BE2C (cell line): ENCODE results near the gene GABARAP.
A peak's percentile ranks its signal among the peaks of the same experiment; 100 is the strongest.

Source experiments
- DNase-seq: peaks from one replicate; pipeline ENCODE4 v3.0.0-alpha.2; 2020
- H3K27me3 ChIP-seq: fragments of 250-450 bp; sonication (Bioruptor Pico); 2 replicates; pipeline ENCODE4 v1.5.1; 2020; ENCODE audit warnings: mild to moderate bottlenecking
- H3K36me3 ChIP-seq: fragments of 250-450 bp; sonication (Bioruptor Pico); 2 replicates; pipeline ENCODE4 v1.5.1; 2020; ENCODE audit warnings: mild to moderate bottlenecking
- H3K4me1 ChIP-seq: fragments of 250-450 bp; sonication (Bioruptor Pico); 2 replicates; pipeline ENCODE4 v1.5.1; 2020
- H3K4me3 ChIP-seq: 2 replicates; pipeline ENCODE4 v1.5.1; 2011; ENCODE audit warnings: low read depth, low read length
- H3K9me3 ChIP-seq: fragments of 250-450 bp; sonication (Bioruptor Pico); 2 replicates; pipeline ENCODE4 v1.5.1; 2020
- CTCF ChIP-seq: IDR thresholded peaks from 2 replicates; pipeline ENCODE4 v1.5.1; 2012; ENCODE audit warnings: mild to moderate bottlenecking, low read depth, low read length

Gene GABARAP

GRCh38 chr17:7284911-7285310 is 42.7 kb upstream of the GABARAP start:
- Histone ChIP-seq H3K27me3 (no peaks in the 10 kb centered on the region; the same call in 1 of the 2 replicates), H3K4me1 (no peaks in the 10 kb centered on the region), H3K9me3 (no peaks in the 10 kb centered on the region), H3K36me3 (no peaks in the 10 kb centered on the region), H3K4me3 (no peak overlapping the region)
- no peak for DNase-seq
- no peak for TF ChIP-seq CTCF

- TF ChIP-seq CTCF: no peak
- Histone ChIP-seq H3K4me3 (no peak overlapping the region), H3K36me3 (no peaks in the 10 kb centered on the region), H3K9me3 (no peaks in the 10 kb centered on the region), H3K4me1 (no peaks in the 10 kb centered on the region), H3K27me3 (no peaks in the 10 kb centered on the region)
- DNase-seq: no peak
These were observed 41.4 kb upstream of the GABARAP start for GRCh38 chr17:7283471-7284216.

GRCh38 chr17:7282752-7283321 is 40.6 kb upstream of the GABARAP start:
- TF ChIP-seq CTCF: no peak
- Histone ChIP-seq H3K4me1 (no peaks in the 10 kb centered on the region), H3K9me3 (no peaks in the 10 kb centered on the region), H3K27me3 (no peaks in the 10 kb centered on the region), H3K36me3 (no peaks in the 10 kb centered on the region), H3K4me3 (no peak overlapping the region)
- DNase-seq: no peak

GRCh38 chr17:7281953-7282751 is 39.9 kb upstream of the GABARAP start:
- Histone ChIP-seq H3K36me3 (no peaks in the 10 kb centered on the region), H3K4me1 (no peaks in the 10 kb centered on the region), H3K9me3 (no peaks in the 10 kb centered on the region), H3K4me3 (peak overlapping the region; percentile 55), H3K27me3 (no peaks in the 10 kb centered on the region)
- DNase-seq: no peak
- TF ChIP-seq CTCF: no peak

GRCh38 chr17:7281074-7281952 is 39.1 kb upstream of the GABARAP start, which contains the start of gene SLC2A4:
Gene SLC2A4 (plus strand): TSS chr17:7281718. CDS start chr17:7281935, 217 bp downstream.
- H3K4me1 ChIP-seq: no peaks in the 10 kb centered on the region
- no peaks in the 10 kb centered on the region for H3K36me3 ChIP-seq
- H3K9me3 ChIP-seq: no peaks in the 10 kb centered on the region
- no peak for TF ChIP-seq CTCF
- peak within 1 kb of the TSS; percentile 55 for H3K4me3 ChIP-seq
- H3K27me3 ChIP-seq: no peaks in the 10 kb centered on the region
- DNase-seq: peak; percentile 94
